HEK293 (cell line): Measurements from ENCODE around the gene TRMT61A.

ENCODE experiments used
- CTCF ChIP-seq: fragments of 450-650 bp; formaldehyde crosslinking; IDR thresholded peaks from 2 replicates; pipeline ENCODE4 v1.5.1; 2016; ENCODE audit warnings: missing biosample characterization, missing genetic modification characterization
- PBX3 ChIP-seq: sonication (generic); formaldehyde crosslinking; IDR thresholded peaks from 2 replicates; pipeline ENCODE4 v1.8.1; 2022; ENCODE audit warnings: mild to moderate bottlenecking, moderate library complexity, missing genetic modification reagents
- ZNF23 ChIP-seq: fragments of 450-650 bp; formaldehyde crosslinking; IDR thresholded peaks from 2 replicates; pipeline ENCODE4 v1.5.1; 2016; ENCODE audit warnings: missing biosample characterization, missing genetic modification characterization, borderline replicate concordance
- ZNF596 ChIP-seq: fragments of 450-650 bp; IDR thresholded peaks from 2 replicates; pipeline ENCODE4 v1.5.0; 2018; ENCODE audit warnings: missing biosample characterization, mild to moderate bottlenecking, missing genetic modification characterization, moderate library complexity
- ZNF792 ChIP-seq: fragments of 450-650 bp; formaldehyde crosslinking; IDR thresholded peaks from 2 replicates; pipeline ENCODE4 v1.5.1; 2016; ENCODE audit warnings: missing biosample characterization, missing genetic modification characterization

GRCh38 chr14:103495854-103496253 lies 33.1 kb upstream of the TRMT61A start:
- TF ChIP-seq ZNF792 (tag by site-specific recombination): no peak
- TF ChIP-seq CTCF (tag by site-specific recombination): no peak
- no peak for TF ChIP-seq ZNF23
- no peak for TF ChIP-seq PBX3 (CRISPR knock-in tag)
- TF ChIP-seq ZNF596 (tag by site-specific recombination): no peak
